ENCODE data around the gene FAM13B. TPM values are rescaled to one million over a fixed set of nuclear protein-coding genes. Genes with fewer than 3 reads are reported as not detected.
"Not testable (repeated sequence)": the region's sequence is repeated elsewhere in the genome, so short reads cannot be mapped to it uniquely, and the experiment has no call there.

Gene FAM13B
- total RNA-seq, 1 donor from 2014 or later, result 37.5 TPM

- intact Hi-C loops (cut with micrococcal nuclease), result loop anchor here (1.0 to 10.0 kb wide), 4 partner anchors 32 to 299 kb away; partner anchors contain the start of genes CDC25C and FAM53C
Measured at GRCh38 chr5:138035605-138036537, 3.0 kb upstream of the FAM13B start.

- intact Hi-C loops (cut with micrococcal nuclease), result loop anchor here (1.0 to 10.0 kb wide), 4 partner anchors 147 to 509 kb away; partner anchors contain the start of genes CDC25C, ETF1, FAM53C and HNRNPA0
Measured at GRCh38 chr5:138033907-138034306, 1.0 kb upstream of the FAM13B start.

DNA sequence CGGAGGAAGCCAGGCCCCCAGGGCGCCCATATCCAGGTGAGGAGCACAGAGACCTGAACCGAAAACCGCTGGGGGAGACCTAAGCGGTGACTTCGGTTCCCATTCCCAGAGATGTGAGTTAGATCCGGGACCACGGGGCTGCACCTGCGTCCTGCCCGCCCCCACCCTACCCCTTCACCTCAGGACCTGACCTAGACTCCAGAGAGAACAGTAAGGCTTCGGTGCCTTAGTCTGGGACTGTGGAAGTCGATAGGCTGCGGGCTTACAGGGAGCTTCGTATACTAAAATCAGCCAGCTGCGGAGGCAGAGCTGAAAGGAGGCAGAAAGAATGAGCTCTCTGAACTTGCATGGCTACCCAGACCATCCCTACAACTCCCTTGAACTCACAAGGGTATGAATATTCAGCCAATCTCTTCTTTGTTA is 518 bp upstream of the FAM13B start:
- intact Hi-C loops (cut with micrococcal nuclease), result loop anchor here (1.0 to 10.0 kb wide), 4 partner anchors 146 to 510 kb away; partner anchors contain the start of genes CDC25C, ETF1, FAM53C and HNRNPA0

DNA sequence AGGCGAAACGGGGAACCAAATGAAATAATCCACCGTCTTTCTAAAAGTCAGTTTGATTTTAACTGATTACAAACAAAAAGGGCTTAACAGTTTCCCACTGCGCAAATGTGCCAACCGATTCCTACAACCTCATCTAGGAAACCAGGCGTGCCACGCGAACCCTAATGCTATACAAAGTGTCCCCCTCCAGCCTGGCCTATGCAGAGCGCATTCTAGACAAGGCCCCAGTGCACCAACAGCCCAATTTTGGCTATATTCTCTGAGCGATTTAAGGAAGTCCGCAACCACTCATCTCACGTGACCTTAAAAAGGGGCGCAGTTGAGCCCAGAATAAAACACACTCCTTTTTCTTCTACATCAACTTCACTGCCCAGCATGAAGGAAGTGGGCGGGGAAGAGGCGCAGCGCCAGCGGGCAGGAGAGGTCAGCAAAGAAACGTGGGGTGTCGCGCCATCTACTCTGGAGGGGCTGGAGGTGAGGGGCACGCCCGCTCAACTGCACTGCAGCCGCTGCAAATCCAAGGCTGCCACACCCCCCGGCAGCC is 779 bp downstream of the FAM13B start:
- intact Hi-C loops (cut with micrococcal nuclease), result loop anchor here (1.0 to 10.0 kb wide), 4 partner anchors 145 to 303 kb away; partner anchors contain the start of genes CDC23, CDC25C, FAM53C and KIF20A

DNA sequence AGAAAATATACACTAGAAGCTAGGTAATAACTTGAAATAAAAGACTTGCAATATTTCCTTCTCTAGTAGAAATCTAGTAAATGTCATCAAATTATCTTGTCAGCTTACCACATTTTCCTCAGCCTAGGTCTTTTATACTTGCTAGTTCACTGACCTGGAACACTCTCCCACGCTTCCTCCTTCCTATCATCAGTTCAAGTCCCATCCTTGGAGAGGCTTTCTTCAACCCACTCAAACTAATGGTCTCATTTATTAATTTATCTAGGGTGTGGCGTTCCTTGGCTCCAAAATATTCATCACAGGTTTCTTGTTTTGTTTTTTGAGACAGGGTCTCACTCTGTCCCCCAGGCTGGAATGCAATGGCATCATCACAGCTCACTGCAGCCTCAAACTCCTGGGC is 2.9 kb downstream of the FAM13B start:
- intact Hi-C loops (cut with micrococcal nuclease), result loop anchor here (5.0 to 10.0 kb wide), 2 partner anchors 143 to 305 kb away; partner anchors contain the start of genes CDC25C, FAM53C and PKD2L2

- intact Hi-C loops (cut with micrococcal nuclease), result no loop called here
Measured at GRCh38 chr5:138029501-138029900, 3.4 kb downstream of the FAM13B start.

DNA sequence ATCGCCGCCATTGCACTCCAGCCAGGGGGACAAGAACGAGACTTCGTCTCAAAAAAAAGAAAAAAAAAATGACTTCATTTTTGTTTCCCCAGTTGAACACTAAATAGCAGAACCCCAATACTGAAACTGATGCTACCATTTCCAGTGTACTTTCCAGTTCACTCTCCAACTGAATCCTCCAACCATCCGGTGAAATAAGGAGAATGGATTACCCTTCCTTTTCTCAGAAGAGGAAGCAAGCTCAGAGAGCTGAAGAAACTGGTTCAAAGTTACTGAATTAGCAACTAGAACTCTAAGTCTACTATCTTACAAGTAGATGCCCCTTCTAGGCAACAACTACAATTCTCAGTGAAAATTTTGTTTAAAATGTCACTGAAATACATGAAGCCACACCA is 3.9 kb downstream of the FAM13B start:
- intact Hi-C loops (cut with micrococcal nuclease), result no loop called here

GRCh38 chr5:138028262-138028970 is 4.5 kb downstream of the FAM13B start:
- intact Hi-C loops (cut with micrococcal nuclease), result not testable (repeated sequence)

DNA sequence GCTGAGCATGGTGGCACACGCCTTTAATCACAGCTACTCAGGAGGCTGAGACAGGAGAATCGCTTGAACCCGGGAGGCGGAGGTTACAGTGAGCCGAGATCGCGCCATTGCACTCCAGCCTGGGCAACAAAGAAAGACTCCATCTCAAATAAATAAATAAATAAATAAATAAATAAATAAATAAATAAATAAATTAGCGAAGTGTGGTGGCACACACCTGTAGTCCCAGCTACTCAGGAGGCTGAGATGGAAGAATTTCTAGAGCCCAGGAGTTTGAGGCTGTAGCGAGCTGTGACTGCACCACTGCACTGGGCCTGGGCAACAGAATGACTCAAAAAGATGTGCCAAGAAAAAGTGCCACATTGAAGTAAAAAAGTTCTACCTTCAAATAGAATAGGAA is 6.1 kb downstream of the FAM13B start:
- intact Hi-C loops (cut with micrococcal nuclease), result not testable (repeated sequence)

GRCh38 chr5:138025285-138025684 is 7.6 kb downstream of the FAM13B start:
- intact Hi-C loops (cut with micrococcal nuclease), result no loop called here

GRCh38 chr5:138024117-138024516 is 8.8 kb downstream of the FAM13B start:
- intact Hi-C loops (cut with micrococcal nuclease), result no loop called here

DNA sequence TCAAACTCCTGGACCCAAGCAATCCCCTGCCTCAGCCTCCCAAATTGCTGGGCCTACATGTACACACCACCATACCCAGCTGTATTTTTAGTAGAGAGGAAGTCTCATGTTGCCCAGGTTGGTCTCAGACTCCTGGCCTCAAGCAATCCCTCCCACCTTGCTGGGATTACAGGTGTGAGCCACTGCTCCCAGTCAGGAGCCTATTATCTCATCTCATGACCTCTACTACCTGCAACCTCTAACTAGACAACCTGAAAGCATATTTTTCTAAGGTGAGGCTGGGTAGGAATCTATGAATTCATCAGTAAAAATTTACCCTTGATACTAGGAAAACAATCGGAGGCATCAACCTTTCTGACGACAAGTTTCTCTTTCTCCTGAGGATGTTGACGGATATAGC is 10.0 kb downstream of the FAM13B start:
- intact Hi-C loops (cut with micrococcal nuclease), result no loop called here

DNA sequence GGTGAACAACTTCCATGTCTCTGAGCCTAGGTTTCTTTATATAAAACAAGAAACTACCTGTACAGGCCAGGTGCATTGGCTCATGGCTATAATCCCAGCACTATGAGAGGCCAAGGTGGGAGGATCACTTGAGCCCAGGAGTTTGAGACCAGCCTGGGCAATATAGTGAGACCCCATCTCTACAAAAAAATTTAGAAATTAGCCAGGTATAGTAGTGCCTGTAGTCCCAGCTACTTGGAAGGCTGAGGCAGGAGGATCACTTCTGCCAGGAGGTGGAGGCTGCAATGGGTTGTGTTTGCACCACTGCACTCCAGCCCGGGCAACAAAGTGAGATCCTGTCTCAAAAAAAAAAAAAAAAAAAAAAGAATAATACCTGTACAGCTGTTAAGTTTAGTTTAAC is 11.1 kb downstream of the FAM13B start:
- intact Hi-C loops (cut with micrococcal nuclease), result no loop called here

DNA sequence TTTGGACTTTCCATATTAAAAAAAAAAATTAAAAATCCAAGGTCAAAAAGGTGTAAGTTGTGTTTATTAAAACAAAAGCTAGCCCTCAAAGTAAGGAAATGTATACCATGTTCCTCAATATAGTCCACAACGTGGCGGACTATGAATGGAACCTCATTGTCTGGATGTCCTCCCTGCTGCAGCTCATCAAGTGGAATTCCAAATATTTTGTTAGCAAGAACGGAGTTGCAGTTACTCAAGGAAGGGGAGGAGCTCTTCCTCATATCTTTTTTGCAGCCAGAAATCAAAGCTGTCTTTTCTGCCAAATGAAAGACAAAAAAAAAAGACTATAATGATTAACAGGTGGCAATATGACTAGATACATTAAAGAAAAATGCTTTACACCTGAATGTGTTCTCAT is 14.0 kb downstream of the FAM13B start:
- intact Hi-C loops (cut with micrococcal nuclease), result no loop called here

DNA sequence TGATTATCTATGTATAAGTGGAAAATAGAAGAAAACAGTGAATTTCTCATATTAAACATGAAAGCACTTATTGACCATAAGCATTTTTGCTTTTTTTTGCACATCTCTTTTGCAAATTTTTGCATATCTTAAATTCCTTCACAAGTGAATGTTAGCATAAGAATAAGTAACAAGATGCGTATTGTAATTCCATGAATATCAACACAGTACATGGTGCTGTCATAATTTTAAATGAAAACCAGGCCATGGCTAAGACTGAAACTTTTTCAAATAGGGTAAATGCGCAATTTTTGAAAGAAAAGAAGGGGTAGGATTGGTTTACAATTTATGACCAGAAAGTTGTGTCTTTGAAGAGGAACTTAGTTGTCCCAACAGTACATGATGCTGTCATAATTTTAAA is 17.0 kb downstream of the FAM13B start:
- intact Hi-C loops (cut with micrococcal nuclease), result no loop called here

GRCh38 chr5:138011991-138012390 is 20.9 kb downstream of the FAM13B start:
- intact Hi-C loops (cut with micrococcal nuclease), result no loop called here

GRCh38 chr5:138000102-138000723 is 32.7 kb downstream of the FAM13B start:
- intact Hi-C loops (cut with micrococcal nuclease), result no loop called here

- intact Hi-C loops (cut with micrococcal nuclease), result no loop called here
Measured at GRCh38 chr5:137997726-137998213, 35.1 kb downstream of the FAM13B start.

GRCh38 chr5:137995749-137996128 is 37.1 kb downstream of the FAM13B start:
- intact Hi-C loops (cut with micrococcal nuclease), result no loop called here

GRCh38 chr5:137995077-137995748 is 37.7 kb downstream of the FAM13B start:
- intact Hi-C loops (cut with micrococcal nuclease), result no loop called here
